Adrenal gland (tissue), 5 donors: ENCODE measurements around the gene SLC25A46.

Experiments
- CTCF ChIP-seq, 6 experiments: fragments of 450-650 bp in 4 of 6; fragments of 200-600 bp in 2 of 6; sonication (generic) in 1 of 6; IDR thresholded peaks; 1 replicate in 5 of 6; 2 replicates in 1 of 6; pipeline versions ENCODE4 v1.5.1 to v1.8.0; 2016 to 2021; ENCODE audit warnings: antibody characterized with exemption in 6 of 6, mild to moderate bottlenecking in 2 of 6, moderate library complexity in 1 of 6
- POLR2A ChIP-seq, 2 donors: fragments of 450-650 bp; IDR thresholded peaks; one replicate each; pipeline ENCODE4 v1.6.1; 2017; ENCODE audit warnings: antibody characterized with exemption in 2 of 2, mild to moderate bottlenecking in 2 of 2, moderate library complexity in 1 of 2
- donor health status: DM: no; HTN: no; CAD: no.

GRCh38 chr5:110790673-110791072 lies 51.9 kb downstream of the SLC25A46 start:
- TF ChIP-seq CTCF (IDR thresholded peaks at IDR 0.05) (peak in 1 of 6 experiments; percentile 15), POLR2A (IDR thresholded peaks at IDR 0.05) (no peak)
